ENCODE results near the gene OR2AK2.

GRCh38 chr1:248009681-248010080 is 44.6 kb downstream of the OR2AK2 start:
- TF ChIP-seq EZH2 (IDR thresholded peaks at IDR 0.05) = no peak
- TF ChIP-seq, protein P1, sequence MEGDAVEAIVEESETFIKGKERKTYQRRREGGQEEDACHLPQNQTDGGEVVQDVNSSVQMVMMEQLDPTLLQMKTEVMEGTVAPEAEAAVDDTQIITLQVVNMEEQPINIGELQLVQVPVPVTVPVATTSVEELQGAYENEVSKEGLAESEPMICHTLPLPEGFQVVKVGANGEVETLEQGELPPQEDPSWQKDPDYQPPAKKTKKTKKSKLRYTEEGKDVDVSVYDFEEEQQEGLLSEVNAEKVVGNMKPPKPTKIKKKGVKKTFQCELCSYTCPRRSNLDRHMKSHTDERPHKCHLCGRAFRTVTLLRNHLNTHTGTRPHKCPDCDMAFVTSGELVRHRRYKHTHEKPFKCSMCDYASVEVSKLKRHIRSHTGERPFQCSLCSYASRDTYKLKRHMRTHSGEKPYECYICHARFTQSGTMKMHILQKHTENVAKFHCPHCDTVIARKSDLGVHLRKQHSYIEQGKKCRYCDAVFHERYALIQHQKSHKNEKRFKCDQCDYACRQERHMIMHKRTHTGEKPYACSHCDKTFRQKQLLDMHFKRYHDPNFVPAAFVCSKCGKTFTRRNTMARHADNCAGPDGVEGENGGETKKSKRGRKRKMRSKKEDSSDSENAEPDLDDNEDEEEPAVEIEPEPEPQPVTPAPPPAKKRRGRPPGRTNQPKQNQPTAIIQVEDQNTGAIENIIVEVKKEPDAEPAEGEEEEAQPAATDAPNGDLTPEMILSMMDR (IDR thresholded peaks at IDR 0.05) = no peak
- no peak for TF ChIP-seq EZH2phosphoT487 (IDR thresholded peaks at IDR 0.05)

Data from neural progenitor cell (in vitro differentiated cells).